HG03439 (cell line): ENCODE measurements around the gene MXD1.

Experiments used
- ATAC-seq: cut with Tn5 transposase; IDR thresholded peaks from one replicate; pipeline ENCODE4 v1.9.1; 2021; ENCODE audit warnings: mild to moderate bottlenecking, moderate library complexity; ENCODE audit not compliant: unreplicated experiment

MXD1 gene

GRCh38 chr2:69975853-69976462 is 61.0 kb downstream of the MXD1 start:
- no peak for ATAC-seq

GRCh38 chr2:69977186-69977585 is 62.3 kb downstream of the MXD1 start:
- no peak for ATAC-seq

- ATAC-seq, result no peak
These were observed 63.1 kb downstream of the MXD1 start for GRCh38 chr2:69977906-69978482.

- no peak for ATAC-seq
These were observed 65.2 kb downstream of the MXD1 start for GRCh38 chr2:69979902-69980807.

GRCh38 chr2:69983392-69983966 is 68.6 kb downstream of the MXD1 start:
- ATAC-seq, result no peak

GRCh38 chr2:69985216-69985615 is 70.3 kb downstream of the MXD1 start:
- no peak for ATAC-seq

- ATAC-seq, result no peak
These were observed 70.8 kb downstream of the MXD1 start for GRCh38 chr2:69985688-69986087.

GRCh38 chr2:69986691-69987090 is 71.8 kb downstream of the MXD1 start:
- ATAC-seq, result no peak

GRCh38 chr2:69988086-69988635 is 73.3 kb downstream of the MXD1 start:
- no peak for ATAC-seq

- ATAC-seq, result no peak
These were observed 74.1 kb downstream of the MXD1 start for GRCh38 chr2:69989009-69989408.

- no peak for ATAC-seq
These were observed 74.7 kb downstream of the MXD1 start for GRCh38 chr2:69989441-69990105.
